GM04504 (cell line): ENCODE results near the gene HAP1.
"Not testable (repeated sequence)": the region's sequence is repeated elsewhere in the genome, so short reads cannot be mapped to it uniquely, and the experiment has no call there.

Experiments used
- DNase-seq: peaks from one replicate; pipeline ENCODE4 v3.0.0-alpha.2; 2012; ENCODE audit warnings: low read depth

HAP1 gene

GRCh38 chr17:41689497-41690299 is 44.7 kb downstream of the HAP1 start:
- no peak for DNase-seq

- peak; percentile 99 for DNase-seq
Observed at GRCh38 chr17:41688641-41689496, 45.6 kb downstream of the HAP1 start, which contains the start of gene EIF1. TSS of gene EIF1 (plus strand) at chr17:41688885. CDS start at chr17:41689039, 154 bp downstream.

- DNase-seq: no peak
Observed at GRCh38 chr17:41687828-41688640, 46.4 kb downstream of the HAP1 start.

- DNase-seq: no peak
Observed at GRCh38 chr17:41686281-41686680, 48.2 kb downstream of the HAP1 start.

GRCh38 chr17:41685753-41686152 is 48.7 kb downstream of the HAP1 start:
- not testable (repeated sequence) for DNase-seq

- DNase-seq: no peak
Observed at GRCh38 chr17:41684035-41684434, 50.4 kb downstream of the HAP1 start.

GRCh38 chr17:41683441-41684007 is 50.9 kb downstream of the HAP1 start:
- no peak for DNase-seq

- no peak for DNase-seq
Observed at GRCh38 chr17:41682631-41683030, 51.8 kb downstream of the HAP1 start.

- no peak for DNase-seq
Observed at GRCh38 chr17:41681776-41682175, 52.7 kb downstream of the HAP1 start.

- no peak for DNase-seq
Observed at GRCh38 chr17:41680426-41681040, 53.9 kb downstream of the HAP1 start.

- no peak for DNase-seq
Observed at GRCh38 chr17:41679740-41680425, 54.6 kb downstream of the HAP1 start.

GRCh38 chr17:41678907-41679739 is 55.3 kb downstream of the HAP1 start:
- DNase-seq: no peak

- DNase-seq: no peak
Observed at GRCh38 chr17:41678411-41678906, 56.0 kb downstream of the HAP1 start.

- DNase-seq: no peak
Observed at GRCh38 chr17:41676058-41676419, 58.4 kb downstream of the HAP1 start.

- DNase-seq: not testable (repeated sequence)
Observed at GRCh38 chr17:41675157-41676057, 59.0 kb downstream of the HAP1 start.
